ENCODE data around the gene CUEDC2.

Gene CUEDC2

DNA sequence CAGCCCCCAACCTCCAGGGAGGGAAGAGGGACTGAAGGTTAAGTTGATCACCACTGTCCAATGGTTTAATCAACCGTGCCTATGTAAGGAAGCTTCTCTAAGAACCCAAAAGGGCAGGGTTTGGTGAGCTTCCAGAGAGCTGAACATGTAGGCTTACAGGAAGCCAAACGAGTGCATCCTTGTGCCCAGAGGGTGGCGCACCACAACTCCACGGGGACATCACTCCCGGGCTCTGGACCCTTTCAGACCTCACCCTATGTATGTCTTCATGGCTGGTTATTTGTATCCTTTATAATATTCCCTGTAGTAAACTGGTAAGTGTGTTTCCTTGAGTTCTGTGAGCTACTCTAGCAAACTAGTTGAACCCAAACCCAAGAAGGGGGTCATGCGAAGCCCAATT lies 48.3 kb downstream of the CUEDC2 start:
- TF ChIP-seq, protein P1, sequence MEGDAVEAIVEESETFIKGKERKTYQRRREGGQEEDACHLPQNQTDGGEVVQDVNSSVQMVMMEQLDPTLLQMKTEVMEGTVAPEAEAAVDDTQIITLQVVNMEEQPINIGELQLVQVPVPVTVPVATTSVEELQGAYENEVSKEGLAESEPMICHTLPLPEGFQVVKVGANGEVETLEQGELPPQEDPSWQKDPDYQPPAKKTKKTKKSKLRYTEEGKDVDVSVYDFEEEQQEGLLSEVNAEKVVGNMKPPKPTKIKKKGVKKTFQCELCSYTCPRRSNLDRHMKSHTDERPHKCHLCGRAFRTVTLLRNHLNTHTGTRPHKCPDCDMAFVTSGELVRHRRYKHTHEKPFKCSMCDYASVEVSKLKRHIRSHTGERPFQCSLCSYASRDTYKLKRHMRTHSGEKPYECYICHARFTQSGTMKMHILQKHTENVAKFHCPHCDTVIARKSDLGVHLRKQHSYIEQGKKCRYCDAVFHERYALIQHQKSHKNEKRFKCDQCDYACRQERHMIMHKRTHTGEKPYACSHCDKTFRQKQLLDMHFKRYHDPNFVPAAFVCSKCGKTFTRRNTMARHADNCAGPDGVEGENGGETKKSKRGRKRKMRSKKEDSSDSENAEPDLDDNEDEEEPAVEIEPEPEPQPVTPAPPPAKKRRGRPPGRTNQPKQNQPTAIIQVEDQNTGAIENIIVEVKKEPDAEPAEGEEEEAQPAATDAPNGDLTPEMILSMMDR (conservative IDR thresholded peaks at IDR 0.05; ENCODE audit: low read length) = peak; percentile 23; the same call in 1 of the 2 replicates
- no peak for DNase-seq (ENCODE audit: low read depth)

DNA sequence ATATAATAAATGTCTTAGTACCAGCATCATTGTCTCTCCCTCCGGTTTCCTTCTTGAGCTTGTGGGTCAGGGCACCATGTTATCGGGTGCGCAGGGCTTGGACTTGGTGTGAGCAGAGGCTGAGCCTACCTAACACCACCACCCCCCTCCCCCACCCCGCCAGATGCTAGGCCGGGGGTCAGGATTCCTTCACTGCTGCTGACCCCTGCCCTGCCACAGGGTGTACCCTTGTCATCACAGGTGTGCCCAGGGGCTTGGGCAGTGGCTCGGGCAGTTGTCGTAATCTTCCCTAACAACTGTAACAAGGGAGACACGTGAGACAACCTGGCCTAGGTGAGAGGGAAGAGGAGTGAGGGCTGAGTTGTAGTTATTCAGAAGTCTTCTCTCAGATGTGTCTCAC lies 49.5 kb downstream of the CUEDC2 start:
- no peak for DNase-seq (ENCODE audit: low read depth)
- TF ChIP-seq, protein P1 (conservative IDR thresholded peaks at IDR 0.05; ENCODE audit: low read length) = no peak

More for the DNA sequence above, 48.3 kb downstream of the CUEDC2 start:
- H3K4me3 ChIP-seq (ENCODE audit: low read length) = no peak overlapping the region

DNA sequence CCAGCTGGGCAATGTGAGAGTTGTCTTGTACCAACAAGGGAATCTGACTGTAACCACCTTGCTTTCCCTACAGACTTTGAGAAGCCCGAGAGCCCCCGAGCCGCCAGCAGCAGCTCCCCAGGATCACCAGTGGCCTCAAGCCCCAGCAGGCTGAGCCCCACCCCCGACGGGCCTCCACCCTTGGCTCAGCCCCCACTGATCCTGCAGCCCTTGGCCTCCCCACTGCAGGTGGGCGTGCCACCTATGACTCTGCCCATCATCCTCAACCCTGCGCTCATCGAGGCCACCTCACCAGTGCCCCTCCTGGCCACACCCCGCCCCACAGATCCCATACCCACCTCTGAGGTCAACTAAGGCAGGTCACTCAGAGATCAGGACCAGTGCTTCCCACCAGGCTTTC lies 50.4 kb downstream of the CUEDC2 start:
- no peak for DNase-seq (ENCODE audit: low read depth)
- TF ChIP-seq, protein P1 (conservative IDR thresholded peaks at IDR 0.05; ENCODE audit: low read length) = no peak
- H3K4me3 ChIP-seq (ENCODE audit: low read length) = no peak overlapping the region

More for the DNA sequence above, 49.5 kb downstream of the CUEDC2 start:
- no peak overlapping the region for H3K4me3 ChIP-seq (ENCODE audit: low read length)

DNA sequence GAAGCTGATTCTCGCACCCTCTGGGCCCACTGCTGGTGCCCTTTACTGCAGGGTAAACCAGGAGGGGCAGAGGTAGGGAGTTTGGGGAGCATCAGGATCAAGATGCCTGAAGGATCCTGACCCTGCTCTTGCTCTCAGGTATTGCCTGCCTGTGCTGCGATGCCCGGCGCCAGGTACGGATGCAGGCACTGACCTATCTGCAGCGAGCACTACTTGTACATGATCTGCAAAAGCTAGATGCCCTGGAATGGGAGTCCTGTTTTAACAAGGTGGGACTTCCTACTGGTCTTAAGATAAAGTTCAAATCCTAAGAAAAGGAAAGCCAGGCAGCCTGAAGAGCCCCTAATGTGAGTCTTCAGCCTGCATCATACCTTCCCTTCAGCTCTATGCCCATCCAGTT lies 53.0 kb downstream of the CUEDC2 start:
- no peak for DNase-seq (ENCODE audit: low read depth)
- TF ChIP-seq, protein P1 (conservative IDR thresholded peaks at IDR 0.05; ENCODE audit: low read length) = no peak
- no peak overlapping the region for H3K4me3 ChIP-seq (ENCODE audit: low read length)

DNA sequence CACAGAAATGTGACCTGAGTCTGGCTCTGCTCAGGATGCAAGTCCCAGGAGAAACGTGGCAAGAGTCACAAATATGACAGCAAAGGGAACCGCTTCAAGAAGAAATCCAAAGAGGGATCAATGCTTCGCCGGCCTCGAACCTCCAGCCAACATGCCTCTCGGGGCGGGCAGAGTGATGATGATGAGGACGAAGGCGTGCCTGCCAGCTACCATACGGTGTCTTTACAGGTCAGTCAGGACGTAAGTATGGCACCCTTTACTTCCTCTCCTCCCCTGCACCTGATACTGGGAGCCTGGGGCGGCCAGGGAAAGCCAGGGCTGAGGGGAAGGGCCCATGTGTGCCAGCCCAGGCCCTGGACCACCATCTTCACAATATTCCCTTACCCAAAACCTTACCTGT lies 55.5 kb downstream of the CUEDC2 start:
- no peak for DNase-seq (ENCODE audit: low read depth)
- TF ChIP-seq, protein P1 (conservative IDR thresholded peaks at IDR 0.05; ENCODE audit: low read length) = no peak
- no peak overlapping the region for H3K4me3 ChIP-seq (ENCODE audit: low read length)

DNA sequence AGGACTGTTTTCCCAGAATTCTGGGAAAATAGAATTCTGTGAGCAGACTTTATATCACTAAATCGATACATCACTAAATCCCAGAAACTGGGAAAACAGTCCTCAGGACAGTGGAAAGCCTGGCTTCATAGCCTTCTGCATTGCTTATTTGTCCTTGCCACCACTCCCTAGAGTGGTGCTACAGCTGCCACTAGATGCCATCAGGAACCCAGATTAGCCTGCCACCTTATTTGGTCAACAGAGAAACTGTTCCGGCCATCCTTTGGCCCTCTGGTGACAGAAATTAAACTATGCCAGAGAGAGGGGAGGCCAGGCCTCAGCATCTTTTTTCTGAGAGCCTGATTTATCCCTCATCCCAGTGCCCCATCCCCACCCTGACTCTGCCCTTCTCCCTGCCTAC lies 56.5 kb downstream of the CUEDC2 start:
- TF ChIP-seq, protein P1 (conservative IDR thresholded peaks at IDR 0.05; ENCODE audit: low read length) = no peak
- no peak overlapping the region for H3K4me3 ChIP-seq (ENCODE audit: low read length)
- no peak for DNase-seq (ENCODE audit: low read depth)

DNA sequence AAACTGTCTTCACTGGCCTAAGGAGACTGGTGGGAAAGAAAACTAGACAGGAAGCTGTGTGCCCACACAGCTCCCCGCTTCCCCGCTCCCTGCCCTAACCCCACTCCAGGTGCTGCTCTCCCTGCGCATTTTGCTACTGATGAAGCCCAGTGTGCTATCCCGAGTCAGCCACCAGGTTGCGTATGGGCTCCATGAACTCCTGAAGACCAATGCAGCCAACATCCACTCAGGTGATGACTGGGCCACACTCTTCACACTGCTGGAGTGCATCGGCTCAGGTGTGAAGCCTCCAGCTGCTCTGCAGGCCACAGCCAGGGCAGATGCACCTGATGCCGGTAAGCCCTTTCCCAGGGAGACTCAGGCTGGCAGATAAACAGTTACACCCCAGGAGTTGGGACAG lies 57.1 kb downstream of the CUEDC2 start:
- H3K4me3 ChIP-seq (ENCODE audit: low read length) = no peak overlapping the region
- DNase-seq (ENCODE audit: low read depth) = no peak
- TF ChIP-seq, protein P1 (conservative IDR thresholded peaks at IDR 0.05; ENCODE audit: low read length) = peak; percentile 9; the same call in 1 of the 2 replicates
